Loucy (cell line): ENCODE results near the gene ERCC1.
A peak's percentile ranks its signal among the peaks of the same experiment; 100 is the strongest.

Experiments
- H2AFZ ChIP-seq: fragments of 200-600 bp; sonication (generic); 2 replicates; pipeline ENCODE4 v1.6.0; 2016; ENCODE audit warnings: antibody characterized with exemption, mild to moderate bottlenecking, low read length, moderate library complexity
- H3F3A ChIP-seq: fragments of 200-600 bp; 2 replicates; pipeline ENCODE4 v1.6.0; 2016; ENCODE audit warnings: antibody characterized with exemption, low read depth, mild to moderate bottlenecking
- H3K27me3 ChIP-seq: fragments of 200-600 bp; sonication (generic); 2 replicates; pipeline ENCODE4 v1.6.1; 2014; ENCODE audit warnings: low read length, mild to moderate bottlenecking; ENCODE audit not compliant: insufficient read depth, poor library complexity, severe bottlenecking
- H3K36me3 ChIP-seq: fragments of 200-600 bp; sonication (generic); 2 replicates; pipeline ENCODE4 v1.6.1; 2016; ENCODE audit warnings: low read length; ENCODE audit not compliant: insufficient read depth
- H3K4me1 ChIP-seq: fragments of 200-600 bp; sonication (generic); 2 replicates; pipeline ENCODE4 v1.5.1; 2014; ENCODE audit warnings: low read length, mild to moderate bottlenecking; ENCODE audit not compliant: insufficient read depth, poor library complexity, severe bottlenecking
- H3K4me2 ChIP-seq: fragments of 200-600 bp; sonication (generic); 2 replicates; pipeline ENCODE4 v1.6.0; 2014; ENCODE audit warnings: antibody characterized with exemption, low read length, low read depth, mild to moderate bottlenecking; ENCODE audit not compliant: poor library complexity, severe bottlenecking
- H3K4me3 ChIP-seq: fragments of 200-600 bp; sonication (generic); 2 replicates; pipeline ENCODE4 v1.5.1; 2014; ENCODE audit warnings: low read length, mild to moderate bottlenecking, mixed read lengths; ENCODE audit not compliant: poor library complexity, severe bottlenecking
- H3K79me2 ChIP-seq: fragments of 200-600 bp; sonication (generic); 2 replicates; pipeline ENCODE4 v1.6.1; 2014; ENCODE audit warnings: low read length; ENCODE audit not compliant: insufficient read depth
- H3K9ac ChIP-seq: fragments of 200-600 bp; sonication (generic); 2 replicates; pipeline ENCODE4 v1.6.0; 2014; ENCODE audit warnings: mild to moderate bottlenecking, low read depth, low read length, moderate library complexity; ENCODE audit not compliant: poor library complexity, severe bottlenecking
- H3K9me2 ChIP-seq: fragments of 200-600 bp; sonication (generic); replicated peaks from 2 replicates; pipeline ENCODE4 v1.6.1; 2016; ENCODE audit warnings: low read depth, low read length, mixed read lengths
- H3K9me3 ChIP-seq: fragments of 200-600 bp; sonication (generic); 2 replicates; pipeline ENCODE4 v1.6.1; 2014; ENCODE audit warnings: mild to moderate bottlenecking, antibody characterized with exemption, low read length, low read depth; ENCODE audit not compliant: insufficient read depth
- H4K20me1 ChIP-seq: fragments of 200-600 bp; sonication (generic); 2 replicates; pipeline ENCODE4 v1.6.0; 2014; ENCODE audit warnings: antibody characterized with exemption, low read length, mild to moderate bottlenecking; ENCODE audit not compliant: insufficient read depth, poor library complexity, severe bottlenecking
- CTCF ChIP-seq: fragments of 200-600 bp; sonication (generic); conservative IDR thresholded peaks from 2 replicates; pipeline ENCODE4 v1.5.1; 2014; ENCODE audit warnings: mild to moderate bottlenecking, antibody characterized with exemption, low read length
- EZH2phosphoT487 ChIP-seq: fragments of 200-600 bp; IDR thresholded peaks from 2 replicates; pipeline ENCODE4 v1.6.1; 2018; ENCODE audit warnings: antibody characterized with exemption, mild to moderate bottlenecking, moderate library complexity, borderline replicate concordance

Gene ERCC1

GRCh38 chr19:45395821-45396617 is 27.7 kb downstream of the ERCC1 start:
- Histone ChIP-seq H3K9me2 (no peaks in the 10 kb centered on the region), H3K9me3 (no peaks in the 10 kb centered on the region), H3K79me2 (no peaks in the 10 kb centered on the region), H3K27me3 (no peaks in the 10 kb centered on the region), H3F3A (no peaks in the 10 kb centered on the region), H3K4me2 (no peak overlapping the region), H3K9ac (no peak overlapping the region), H3K4me3 (no peak overlapping the region), H3K4me1 (no peaks in the 10 kb centered on the region), H2AFZ (no peak overlapping the region), H3K36me3 (no peaks in the 10 kb centered on the region), H4K20me1 (no peaks in the 10 kb centered on the region)
- TF ChIP-seq EZH2phosphoT487 (no peak), CTCF (no peak)

GRCh38 chr19:45391871-45392665 is 31.6 kb downstream of the ERCC1 start:
- H4K20me1 ChIP-seq: no peaks in the 10 kb centered on the region
- no peaks in the 10 kb centered on the region for H3K79me2 ChIP-seq
- H3K27me3 ChIP-seq: no peaks in the 10 kb centered on the region
- TF ChIP-seq CTCF (no peak), EZH2phosphoT487 (no peak)
- peak overlapping the region; percentile 56; the same call in 1 of the 2 replicates for H2AFZ ChIP-seq
- no peak overlapping the region for H3K4me2 ChIP-seq
- H3K4me3 ChIP-seq: no peak overlapping the region
- H3K4me1 ChIP-seq: no peaks in the 10 kb centered on the region
- no peaks in the 10 kb centered on the region for H3F3A ChIP-seq
- no peaks in the 10 kb centered on the region for H3K9me2 ChIP-seq
- H3K36me3 ChIP-seq: no peaks in the 10 kb centered on the region
- no peak overlapping the region for H3K9ac ChIP-seq
- H3K9me3 ChIP-seq: no peaks in the 10 kb centered on the region

GRCh38 chr19:45391346-45391745 is 32.4 kb downstream of the ERCC1 start:
- Histone ChIP-seq H3K36me3 (no peaks in the 10 kb centered on the region), H3K4me3 (no peak overlapping the region), H3K9me3 (no peaks in the 10 kb centered on the region), H2AFZ (peak overlapping the region; percentile 56; the same call in 1 of the 2 replicates), H3K79me2 (no peaks in the 10 kb centered on the region), H3K9ac (no peak overlapping the region), H3K27me3 (no peaks in the 10 kb centered on the region), H3F3A (no peaks in the 10 kb centered on the region), H3K9me2 (no peaks in the 10 kb centered on the region), H4K20me1 (no peaks in the 10 kb centered on the region), H3K4me1 (no peaks in the 10 kb centered on the region), H3K4me2 (no peak overlapping the region)
- TF ChIP-seq CTCF: no peak
- no peak for TF ChIP-seq EZH2phosphoT487
